GM12878 (cell line): ENCODE results near the gene NDUFAB1. TPM values are rescaled to one million over a fixed set of nuclear protein-coding genes. Genes with fewer than 3 reads are reported as not detected.

Experiments used
- HDGF ChIP-seq: fragments of 450-650 bp; IDR thresholded peaks from 2 replicates; pipeline ENCODE4 v1.6.1; 2016; ENCODE audit warnings: antibody characterized with exemption
- KDM1A ChIP-seq: fragments of 200-600 bp; sonication (generic); IDR thresholded peaks from 2 replicates; pipeline ENCODE4 v1.6.1; 2016; ENCODE audit warnings: borderline replicate concordance
- PRDM15 ChIP-seq: fragments of 450-650 bp; formaldehyde crosslinking; IDR thresholded peaks from 2 replicates; pipeline ENCODE4 v1.4.0; 2020; ENCODE audit warnings: mild to moderate bottlenecking, moderate library complexity
- polyA plus RNA-seq, 11 experiments: library from polyadenylated mRNA; depleted of rRNA in 4 of 11; unstranded in 6 of 11; stranded (reverse) in 5 of 11; fragments of >200 nt; fragmentation: Nextera tagmentation in 4 of 11; fragmentation: Illumina TruSeq in 1 of 11; extraction: Ambion mirVana in 4 of 11; extraction: Trizol in 1 of 11; gene quantifications; 1 replicate in 1 of 11; 2 replicates in 10 of 11; pipeline versions ENCODE4 v1.2.1 to v1.2.3, GENCODE V29; 2011 to 2016; ENCODE audit warnings: inconsistent platforms in 2 of 11, missing spikeins in 2 of 11, low read depth in 1 of 11
- total RNA-seq, 4 experiments: library from RNA; depleted of rRNA in 3 of 4; stranded (reverse); fragments of >200 nt in 3 of 4; fragmentation: Illumina TruSeq in 1 of 4; extraction: Trizol in 1 of 4; gene quantifications; 2 replicates each; pipeline versions ENCODE4 v1.2.1 to v1.2.3, GENCODE V29; 2013 to 2021
- TF ChIP-seq, protein P1 (sequence below): fragments of 450-650 bp; formaldehyde crosslinking; IDR thresholded peaks from 2 replicates; pipeline ENCODE4 v1.5.0; 2022; ENCODE audit warnings: mild to moderate bottlenecking, missing genetic modification characterization

NDUFAB1 gene
- total and polyA plus RNA-seq, 10 of the 15 experiments (the other 5 are each of a cell fraction or from before 2014, with no cell fraction given), result 79.9 to 584 (median 231) TPM

DNA sequence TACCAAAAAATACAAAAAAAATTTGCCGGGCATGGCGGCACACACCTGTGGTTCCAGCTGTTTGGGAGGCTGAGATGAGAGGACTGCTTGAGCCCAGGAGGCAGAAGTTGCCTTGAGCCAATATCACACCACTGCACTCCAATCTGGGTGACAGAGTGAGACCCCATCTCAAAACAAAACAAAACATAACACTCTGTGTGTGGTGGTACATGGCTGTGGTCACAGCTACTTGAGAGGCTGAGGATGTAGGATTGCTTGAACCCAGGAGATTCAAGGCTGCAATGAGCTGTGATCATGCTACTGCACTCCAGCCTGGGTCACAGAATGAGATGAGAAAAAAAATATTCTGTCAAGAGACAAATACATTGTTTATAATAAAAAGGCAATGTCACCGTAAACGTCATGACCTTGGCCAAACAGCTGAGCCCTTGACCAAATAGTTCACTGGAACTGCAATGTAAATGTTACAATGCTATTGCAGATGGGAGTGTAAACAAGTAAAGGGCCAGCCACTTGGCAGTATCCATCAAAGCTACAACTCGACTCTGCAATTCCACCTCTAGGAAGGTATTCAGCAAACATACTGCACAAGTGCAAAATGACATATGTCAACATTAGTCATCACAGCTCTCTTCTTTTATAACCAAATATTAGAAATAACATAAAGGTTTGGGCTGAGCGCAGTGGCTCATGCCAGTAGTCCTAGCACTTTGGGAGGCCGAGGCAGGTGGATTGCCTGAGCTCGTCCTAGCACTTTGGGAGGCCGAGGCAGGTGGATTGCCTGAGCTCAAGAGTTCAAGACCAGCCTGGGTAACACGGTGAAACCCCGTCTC, 55.9 kb downstream of the NDUFAB1 start (continued):
- TF ChIP-seq PRDM15 (CRISPR knock-in tag) (no peak), HDGF (no peak), KDM1A (no peak)
- TF ChIP-seq, protein P1, sequence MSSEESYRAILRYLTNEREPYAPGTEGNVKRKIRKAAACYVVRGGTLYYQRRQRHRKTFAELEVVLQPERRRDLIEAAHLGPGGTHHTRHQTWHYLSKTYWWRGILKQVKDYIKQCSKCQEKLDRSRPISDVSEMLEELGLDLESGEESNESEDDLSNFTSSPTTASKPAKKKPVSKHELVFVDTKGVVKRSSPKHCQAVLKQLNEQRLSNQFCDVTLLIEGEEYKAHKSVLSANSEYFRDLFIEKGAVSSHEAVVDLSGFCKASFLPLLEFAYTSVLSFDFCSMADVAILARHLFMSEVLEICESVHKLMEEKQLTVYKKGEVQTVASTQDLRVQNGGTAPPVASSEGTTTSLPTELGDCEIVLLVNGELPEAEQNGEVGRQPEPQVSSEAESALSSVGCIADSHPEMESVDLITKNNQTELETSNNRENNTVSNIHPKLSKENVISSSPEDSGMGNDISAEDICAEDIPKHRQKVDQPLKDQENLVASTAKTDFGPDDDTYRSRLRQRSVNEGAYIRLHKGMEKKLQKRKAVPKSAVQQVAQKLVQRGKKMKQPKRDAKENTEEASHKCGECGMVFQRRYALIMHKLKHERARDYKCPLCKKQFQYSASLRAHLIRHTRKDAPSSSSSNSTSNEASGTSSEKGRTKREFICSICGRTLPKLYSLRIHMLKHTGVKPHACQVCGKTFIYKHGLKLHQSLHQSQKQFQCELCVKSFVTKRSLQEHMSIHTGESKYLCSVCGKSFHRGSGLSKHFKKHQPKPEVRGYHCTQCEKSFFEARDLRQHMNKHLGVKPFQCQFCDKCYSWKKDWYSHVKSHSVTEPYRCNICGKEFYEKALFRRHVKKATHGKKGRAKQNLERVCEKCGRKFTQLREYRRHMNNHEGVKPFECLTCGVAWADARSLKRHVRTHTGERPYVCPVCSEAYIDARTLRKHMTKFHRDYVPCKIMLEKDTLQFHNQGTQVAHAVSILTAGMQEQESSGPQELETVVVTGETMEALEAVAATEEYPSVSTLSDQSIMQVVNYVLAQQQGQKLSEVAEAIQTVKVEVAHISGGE (CRISPR knock-in tag), result no peak
